K562 (cell line): ENCODE measurements around the gene TENM3. TPM values are rescaled to one million over a fixed set of nuclear protein-coding genes. Genes with fewer than 3 reads are reported as not detected.

Experiments
- ATAC-seq: fragments of 200-7000 bp; cut with Tn5 transposase; 3 replicates; pipeline ENCODE4 v1.9.1; 2020; ENCODE audit warnings: moderate library complexity
- BruUV-seq: library from RNA; stranded (reverse); fragments of 400-500 nt; replicated peaks from 2 replicates; lab custom pipeline; 2021; lab: Mats Ljungman, UMichigan
- CTCF ChIA-PET: fragments of 300-600 bp; formaldehyde crosslinking; extraction: SDS; loops from one replicate; lab custom pipeline; 2021; ENCODE audit warnings: low intra/inter-chr PET ratio; lab: Yijun Ruan, JAX
- POLR2A ChIA-PET: fragments of 300-600, 350-650 bp; sonication (Branson Sonifier 250); formaldehyde crosslinking; extraction: SDS; loops from one replicate; lab custom pipeline; 2021; ENCODE audit warnings: antibody characterized with exemption, inconsistent platforms; lab: Yijun Ruan, JAX
- DNase-seq, 4 experiments: peaks; one replicate each; pipeline versions ENCODE4 v3.0.0 to v3.0.0-alpha.2; 2011 to 2018; ENCODE audit warnings: low spot score in 3 of 4, mixed read lengths in 3 of 4; ENCODE audit errors: extremely low read depth in 1 of 4
- FAIRE-seq: peaks from 2 replicates; lab custom pipeline; 2011; peaks lifted over from hg19 to GRCh38; lab: Jason Lieb, UNC
- H2AFZ ChIP-seq: 2 replicates; pipeline ENCODE4 v1.6.0; 2011; ENCODE audit warnings: low read depth, low read length, control low read depth, inconsistent platforms
- H3K27ac ChIP-seq: fragments of 200-600 bp; 3 replicates; pipeline ENCODE4 v1.8.0; 2011; ENCODE audit warnings: low read depth, mild to moderate bottlenecking, control low read depth, inconsistent platforms, low read length, moderate library complexity, mixed read lengths; ENCODE audit errors: extremely low read depth
- H3K27me3 ChIP-seq, 2 experiments: fragments of 300-600 bp in 1 of 2; 2 replicates in 1 of 2; 3 replicates in 1 of 2; pipeline versions ENCODE4 v1.6.0 to v1.8.0; 2011; ENCODE audit warnings: inconsistent platforms in 2 of 2, low read length in 2 of 2, mild to moderate bottlenecking in 1 of 2, mixed read lengths in 1 of 2, moderate library complexity in 1 of 2; ENCODE audit not compliant: control insufficient read depth in 2 of 2, insufficient read depth in 2 of 2
- H3K36me3 ChIP-seq: fragments of 300-600 bp; 3 replicates; pipeline ENCODE4 v1.8.0; 2011; ENCODE audit warnings: mild to moderate bottlenecking, low read length, inconsistent platforms; ENCODE audit not compliant: control insufficient read depth, insufficient read depth
- H3K4me1 ChIP-seq, 2 experiments: fragments of 200-600 bp in 1 of 2; replicated peaks in 1 of 2; 2 replicates in 1 of 2; 3 replicates in 1 of 2; pipeline versions ENCODE4 v1.5.1 to v1.8.0; 2011; ENCODE audit warnings: inconsistent platforms in 2 of 2, low read length in 2 of 2, mild to moderate bottlenecking in 1 of 2, mixed read lengths in 1 of 2, moderate library complexity in 1 of 2; ENCODE audit not compliant: control insufficient read depth in 2 of 2, insufficient read depth in 2 of 2
- H3K4me2 ChIP-seq: 2 replicates; pipeline ENCODE4 v1.6.1; 2011; ENCODE audit warnings: low read length, control low read depth, inconsistent platforms, mixed read lengths; ENCODE audit not compliant: insufficient read depth
- H3K4me3 ChIP-seq: fragments of 200-600 bp; sonication (generic), shearing (Covaris generic); 2 replicates; pipeline ENCODE4 v1.5.1; 2016; ENCODE audit warnings: control low read depth, inconsistent platforms
- H3K79me2 ChIP-seq: fragments of 200-600 bp; 3 replicates; pipeline ENCODE4 v1.8.0; 2011; ENCODE audit warnings: low read length, inconsistent platforms; ENCODE audit not compliant: control insufficient read depth, insufficient read depth
- H3K9ac ChIP-seq, 2 experiments: 2 replicates each; pipeline versions ENCODE4 v1.6.0 to v1.6.1; 2011; ENCODE audit warnings: low read depth in 2 of 2, low read length in 2 of 2, control low read depth in 1 of 2, inconsistent platforms in 1 of 2, mild to moderate bottlenecking in 1 of 2, mixed read lengths in 1 of 2; ENCODE audit not compliant: insufficient read depth in 1 of 2
- H3K9me1 ChIP-seq: one replicate; pipeline ENCODE4 v1.6.0; 2011; ENCODE audit warnings: inconsistent platforms, mild to moderate bottlenecking, low read length, moderate library complexity; ENCODE audit not compliant: control insufficient read depth, insufficient read depth
- H3K9me3 ChIP-seq: replicated peaks from 2 replicates; pipeline ENCODE4 v1.5.1; 2011; ENCODE audit warnings: low read depth, low read length, inconsistent platforms; ENCODE audit not compliant: control insufficient read depth, insufficient read depth
- H4K20me1 ChIP-seq: replicated peaks from 2 replicates; pipeline ENCODE4 v1.6.1; 2011; ENCODE audit warnings: low read length, inconsistent platforms, mixed read lengths; ENCODE audit not compliant: control insufficient read depth, insufficient read depth
- ATF3 ChIP-seq, 2 experiments: fragments of 450-650 bp in 1 of 2; sonication (generic) in 1 of 2; formaldehyde crosslinking in 1 of 2; IDR thresholded peaks in 1 of 2; conservative IDR thresholded peaks in 1 of 2; 2 replicates each; pipeline versions ENCODE4 v1.6.1 to v1.8.1; 2016 to 2023; ENCODE audit warnings: mild to moderate bottlenecking in 2 of 2, moderate library complexity in 2 of 2, inconsistent platforms in 1 of 2, missing genetic modification reagents in 1 of 2
- MXD1 ChIP-seq: fragments of 250-450 bp; sonication (Bioruptor Pico); IDR thresholded peaks from 2 replicates; pipeline ENCODE4 v1.8.0; 2021; ENCODE audit warnings: borderline replicate concordance, mild to moderate bottlenecking, moderate library complexity; ENCODE audit not compliant: poor library complexity, severe bottlenecking
- NFATC3 ChIP-seq: fragments of 450-650 bp; IDR thresholded peaks from 2 replicates; pipeline ENCODE4 v1.6.1; 2017; ENCODE audit warnings: mild to moderate bottlenecking
- PBX2 ChIP-seq, 2 experiments: IDR thresholded peaks in 1 of 2; conservative IDR thresholded peaks in 1 of 2; 2 replicates each; pipeline ENCODE4 v1.6.1; 2016; ENCODE audit warnings: low read depth in 2 of 2, mild to moderate bottlenecking in 1 of 2, missing compliant biosample characterization in 1 of 2, missing genetic modification characterization in 1 of 2, moderate library complexity in 1 of 2
- POLR2AphosphoS5 ChIP-seq: IDR thresholded peaks from 2 replicates; pipeline ENCODE4 v1.6.1; 2011; ENCODE audit warnings: mild to moderate bottlenecking, low read depth, low read length, moderate library complexity; ENCODE audit not compliant: control insufficient read depth, insufficient read depth
- ZNF511 ChIP-seq: sonication (generic); formaldehyde crosslinking; IDR thresholded peaks from 2 replicates; pipeline ENCODE4 v1.8.0; 2022; ENCODE audit warnings: mild to moderate bottlenecking, missing genetic modification reagents
- WGBS: fragments of 100-300 bp; shearing (Covaris generic); methylation state at CpG from one replicate; pipeline ENCODE4 v1.1.6; 2016; ENCODE audit warnings: low coverage, mixed read lengths; ENCODE audit not compliant: insufficient coverage; ENCODE audit errors: missing lambda C conversion rate; 5-methylcytosine and 5-hydroxymethylcytosine counted together
- in situ Hi-C: fragments of 300-500 bp; cut with MboI; formaldehyde crosslinking; loops from 4 replicates; pipeline ENCODE4 v1.15.0; 2018; ENCODE audit warnings: inconsistent platforms, mixed read lengths
- intact Hi-C: fragments of 100-400 bp; cut with micrococcal nuclease; formaldehyde crosslinking; loops from 2 replicates; pipeline ENCODE4 v1.14.2; 2022
- polyA plus RNA-seq, 8 experiments: library from polyadenylated mRNA; depleted of rRNA in 4 of 8; stranded (reverse) in 5 of 8; unstranded in 3 of 8; fragments of >200 nt; fragmentation: Nextera tagmentation in 2 of 8; fragmentation: Illumina TruSeq in 1 of 8; extraction: Ambion mirVana in 2 of 8; extraction: Trizol in 1 of 8; gene quantifications; 2 replicates each; pipeline versions ENCODE4 v1.2.1 to v1.2.3, GENCODE V29; 2011 to 2014; ENCODE audit warnings: inconsistent platforms in 1 of 8, missing spikeins in 1 of 8
- total RNA-seq, 7 experiments: library from RNA; depleted of rRNA in 6 of 7; stranded (reverse); fragments of >200 nt in 6 of 7; fragmentation: Illumina TruSeq in 2 of 7; extraction: Trizol in 2 of 7; gene quantifications; 2 replicates each; pipeline versions ENCODE4 v1.2.1 to v1.2.3, GENCODE V29; 2011 to 2021; ENCODE audit warnings: low replicate concordance in 1 of 7

TENM3 gene
- total and polyA plus RNA-seq, 9 of the 15 experiments (the other 6 are each of a cell fraction or from before 2014, with no cell fraction given), result 0.01 to 0.02 TPM; not detected in 7

GRCh38 chr4:182547435-182547834 is 304.2 kb downstream of the TENM3 start:
- Histone ChIP-seq H2AFZ (no peak overlapping the region), H4K20me1 (no peaks in the 10 kb centered on the region), H3K9me1 (no peaks in the 10 kb centered on the region), H3K4me3 (no peak overlapping the region), H3K9ac (no peak overlapping the region), H3K4me2 (no peak overlapping the region), H3K27ac (no peak overlapping the region), H3K36me3 (no peaks in the 10 kb centered on the region), H3K4me1 (no peaks in the 10 kb centered on the region), H3K9me3 (no peaks in the 10 kb centered on the region), H3K27me3 (no peaks in the 10 kb centered on the region), H3K79me2 (no peaks in the 10 kb centered on the region)
- ChIA-PET POLR2A (no interaction called here), CTCF (no interaction called here)
- DNase-seq, result no peak
- BruUV-seq, result no TSS peak
- FAIRE-seq, result no peak
- intact Hi-C loops (no loop called here), in situ Hi-C loops (no loop called here)
- no peak for ATAC-seq
- no peak for TF ChIP-seq NFATC3
- no peak for TF ChIP-seq MXD1 (CRISPR knock-in tag)
- TF ChIP-seq POLR2AphosphoS5, result no peak
- no peak for TF ChIP-seq PBX2 (CRISPR knock-in tag; IDR thresholded peaks at IDR 0.05; ENCODE audit: low read depth)
- no peak for TF ChIP-seq PBX2 (tag; conservative IDR thresholded peaks at IDR 0.05; ENCODE audit: low read depth)
- TF ChIP-seq ZNF511 (CRISPR knock-in tag), result no peak
- TF ChIP-seq ATF3 (IDR thresholded peaks at IDR 0.05), result peak; percentile 11; the same call in 1 of the 2 replicates
- no peak for TF ChIP-seq ATF3 (CRISPR knock-in tag; conservative IDR thresholded peaks at IDR 0.05)
- 0% methylated on average over 4 of the region's 4 CpGs for WGBS
